Hair follicle dermal papilla cell (primary cell): Measurements from ENCODE around the gene KCTD3. TPM values are rescaled to one million over a fixed set of nuclear protein-coding genes. Genes with fewer than 3 reads are reported as not detected.

ENCODE experiments used
- small RNA-seq: library from RNA; depleted of rRNA; stranded (forward); fragments of <200 nt; gene quantifications from one replicate; pipeline ENCODE3, GENCODE V24; 2012
- total RNA-seq: library from RNA; depleted of rRNA; stranded (reverse); fragments of >200 nt; gene quantifications from 2 replicates; pipeline ENCODE4 v1.2.3, GENCODE V29; 2012

KCTD3 gene
- total RNA-seq, result 53.3 and 84.4 TPM in 2 replicates

DNA sequence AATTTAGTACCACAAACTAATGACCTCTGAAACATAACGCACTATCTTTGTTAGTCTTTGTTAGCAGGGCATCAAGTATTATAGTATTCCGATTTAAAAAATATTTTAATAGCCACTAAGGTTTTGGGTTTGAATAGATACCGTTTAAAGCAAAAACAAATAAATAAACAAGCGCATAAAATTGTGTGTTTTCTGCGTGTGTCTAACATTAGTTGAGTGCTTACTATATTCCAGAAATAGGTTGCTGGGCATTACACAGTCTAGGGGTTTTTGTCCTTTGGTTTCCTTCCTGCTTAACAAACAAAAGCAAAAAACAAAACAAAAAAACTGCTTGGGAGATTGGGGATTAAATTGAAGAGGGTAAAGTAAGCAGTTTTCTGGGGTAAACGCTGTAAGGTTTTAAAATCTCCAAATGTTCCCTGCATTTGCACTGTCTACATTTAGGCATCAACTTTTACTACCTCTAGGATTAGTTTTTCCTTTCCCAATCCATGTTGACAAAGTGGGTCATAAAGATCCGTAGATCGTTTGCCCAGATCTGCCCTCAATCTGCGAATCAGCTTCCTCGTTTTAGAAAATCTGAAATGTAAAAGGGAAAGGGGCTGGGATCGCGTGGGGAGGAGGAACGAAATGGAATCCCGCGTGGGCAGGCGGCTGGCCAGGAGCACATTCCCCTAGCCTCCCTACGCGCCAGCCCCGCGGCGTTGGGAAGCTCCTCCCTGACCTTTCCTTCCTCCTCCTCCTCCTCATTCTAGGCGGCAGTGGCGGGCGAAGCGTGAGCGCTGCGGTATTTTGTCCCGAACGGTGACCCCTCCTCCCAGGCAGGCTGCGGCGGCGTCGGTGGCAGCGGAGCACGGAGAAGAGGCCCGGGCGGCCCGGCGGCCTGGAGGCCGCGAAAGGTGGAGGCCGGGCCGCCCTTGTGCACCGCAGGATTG, at the start of gene KCTD3:
Gene KCTD3, plus strand, starts transcription at position 749 of the 935 bp plus-strand sequence. CDS start 382 bp downstream, outside the sequence.

Small RNAs within 50 kb of the gene (small RNA-seq; reads per million reads assigned to genes)
- gene RF00108, result not detected
